Chondrocyte (in vitro differentiated cells): Measurements from ENCODE around the gene ABLIM1. TPM values are rescaled to one million over a fixed set of nuclear protein-coding genes. Genes with fewer than 3 reads are reported as not detected.

Experiments
- DNase-seq: peaks from one replicate; pipeline ENCODE4 v3.0.0; 2021; ENCODE audit warnings: mixed read lengths, low spot score
- H3K27ac Mint-ChIP-seq: one replicate; pipeline ENCODE4 v1.8.0; 2021; ENCODE audit warnings: mild to moderate bottlenecking, moderate library complexity, mixed read lengths; ENCODE audit not compliant: unreplicated experiment
- H3K27me3 Mint-ChIP-seq: 2 replicates; pipeline ENCODE4 v1.8.0; 2021; ENCODE audit warnings: low read depth, mixed read lengths
- H3K36me3 Mint-ChIP-seq: 2 replicates; pipeline ENCODE4 v1.8.0; 2021; ENCODE audit warnings: low read depth, mixed read lengths
- H3K4me1 Mint-ChIP-seq: 2 replicates; pipeline ENCODE4 v1.8.0; 2021; ENCODE audit warnings: low read depth, mild to moderate bottlenecking, mixed read lengths
- H3K4me3 Mint-ChIP-seq: one replicate; pipeline ENCODE4 v1.8.0; 2021; ENCODE audit warnings: mild to moderate bottlenecking, moderate library complexity, mixed read lengths; ENCODE audit not compliant: unreplicated experiment
- H3K9me3 Mint-ChIP-seq: 2 replicates; pipeline ENCODE4 v1.8.0; 2021; ENCODE audit warnings: low read depth, mixed read lengths
- total RNA-seq: library from RNA; stranded (reverse); gene quantifications from 3 replicates; pipeline ENCODE4 v1.2.1, GENCODE V29; 2021
- TF ChIP-seq, protein P1 (sequence below): fragments of 200-600 bp; sonication (generic); IDR thresholded peaks from 2 replicates; pipeline ENCODE4 v1.5.0; 2021; ENCODE audit warnings: antibody characterized with exemption, mild to moderate bottlenecking, moderate library complexity

The ABLIM1 gene
- total RNA-seq, 1 donor from 2014 or later, result 15.7 TPM

DNA sequence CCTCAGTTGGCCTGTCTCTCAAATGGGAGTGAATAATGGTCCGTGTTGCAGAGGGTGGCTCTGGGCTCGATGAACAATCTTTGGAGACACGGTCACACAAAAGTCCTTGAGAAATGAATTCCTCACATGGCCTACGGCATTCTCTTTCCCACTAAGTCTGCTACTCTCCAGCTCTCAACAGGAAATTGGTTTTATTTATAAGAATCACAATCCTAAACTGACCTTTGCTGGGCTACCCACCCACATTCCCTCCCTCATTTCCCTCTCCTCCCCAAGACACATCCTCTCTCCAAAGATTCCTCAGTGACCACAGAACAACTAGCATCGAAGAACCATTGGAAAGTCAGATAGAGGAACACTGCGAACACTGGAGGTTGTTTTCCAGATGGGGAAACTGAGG is 258.5 kb downstream of the ABLIM1 start:
- TF ChIP-seq, protein P1, sequence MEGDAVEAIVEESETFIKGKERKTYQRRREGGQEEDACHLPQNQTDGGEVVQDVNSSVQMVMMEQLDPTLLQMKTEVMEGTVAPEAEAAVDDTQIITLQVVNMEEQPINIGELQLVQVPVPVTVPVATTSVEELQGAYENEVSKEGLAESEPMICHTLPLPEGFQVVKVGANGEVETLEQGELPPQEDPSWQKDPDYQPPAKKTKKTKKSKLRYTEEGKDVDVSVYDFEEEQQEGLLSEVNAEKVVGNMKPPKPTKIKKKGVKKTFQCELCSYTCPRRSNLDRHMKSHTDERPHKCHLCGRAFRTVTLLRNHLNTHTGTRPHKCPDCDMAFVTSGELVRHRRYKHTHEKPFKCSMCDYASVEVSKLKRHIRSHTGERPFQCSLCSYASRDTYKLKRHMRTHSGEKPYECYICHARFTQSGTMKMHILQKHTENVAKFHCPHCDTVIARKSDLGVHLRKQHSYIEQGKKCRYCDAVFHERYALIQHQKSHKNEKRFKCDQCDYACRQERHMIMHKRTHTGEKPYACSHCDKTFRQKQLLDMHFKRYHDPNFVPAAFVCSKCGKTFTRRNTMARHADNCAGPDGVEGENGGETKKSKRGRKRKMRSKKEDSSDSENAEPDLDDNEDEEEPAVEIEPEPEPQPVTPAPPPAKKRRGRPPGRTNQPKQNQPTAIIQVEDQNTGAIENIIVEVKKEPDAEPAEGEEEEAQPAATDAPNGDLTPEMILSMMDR, result no peak
- H3K4me1 Mint-ChIP-seq, result peaks cover 60% of the 10 kb centered on the region
- no peak overlapping the region for H3K4me3 Mint-ChIP-seq
- H3K9me3 Mint-ChIP-seq, result no peaks in the 10 kb centered on the region
- no peak for DNase-seq
- H3K27me3 Mint-ChIP-seq, result peaks cover 3% of the 10 kb centered on the region
- H3K36me3 Mint-ChIP-seq, result no peaks in the 10 kb centered on the region
- H3K27ac Mint-ChIP-seq, result no peak overlapping the region

DNA sequence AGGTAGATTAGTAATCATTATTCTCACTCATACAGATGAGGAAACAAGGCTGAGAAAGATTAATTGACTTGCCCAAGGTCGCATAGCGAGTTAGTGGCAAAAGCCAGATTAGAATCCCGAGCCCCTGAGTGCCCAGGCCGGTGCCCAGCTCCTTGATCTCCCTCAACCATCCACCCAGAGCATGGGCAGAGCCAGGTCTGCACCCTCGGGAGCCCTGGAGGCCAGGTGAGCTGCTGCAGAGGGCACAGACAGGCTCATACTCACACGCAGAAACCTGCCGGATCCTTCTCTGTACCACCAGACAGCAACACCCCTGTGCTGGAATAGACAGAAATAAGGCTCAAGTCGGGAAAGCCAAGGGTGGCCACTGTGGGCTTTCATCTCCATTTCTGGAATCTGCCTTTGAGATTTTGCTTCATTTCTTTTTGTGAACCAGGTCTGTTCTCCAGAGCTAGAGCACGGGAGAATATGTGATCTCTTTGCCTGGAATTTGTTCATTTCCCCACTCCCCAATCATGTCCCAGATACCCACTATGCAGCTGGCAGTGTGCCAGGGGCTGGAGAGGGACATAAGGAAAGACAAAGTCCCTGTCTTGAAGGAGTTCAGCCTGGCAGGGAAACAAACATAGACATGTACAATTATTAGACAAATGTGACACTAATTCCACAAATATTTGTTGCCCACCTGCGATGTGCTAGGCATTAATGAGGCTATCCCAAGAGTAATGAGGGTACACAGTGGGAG is 259.3 kb downstream of the ABLIM1 start:
- Mint-ChIP-seq H3K27ac (no peak overlapping the region), H3K4me1 (peaks cover 62% of the 10 kb centered on the region), H3K9me3 (no peaks in the 10 kb centered on the region), H3K36me3 (no peaks in the 10 kb centered on the region), H3K27me3 (peaks cover 3% of the 10 kb centered on the region), H3K4me3 (no peak overlapping the region)
- TF ChIP-seq, protein P1, result no peak
- no peak for DNase-seq

DNA sequence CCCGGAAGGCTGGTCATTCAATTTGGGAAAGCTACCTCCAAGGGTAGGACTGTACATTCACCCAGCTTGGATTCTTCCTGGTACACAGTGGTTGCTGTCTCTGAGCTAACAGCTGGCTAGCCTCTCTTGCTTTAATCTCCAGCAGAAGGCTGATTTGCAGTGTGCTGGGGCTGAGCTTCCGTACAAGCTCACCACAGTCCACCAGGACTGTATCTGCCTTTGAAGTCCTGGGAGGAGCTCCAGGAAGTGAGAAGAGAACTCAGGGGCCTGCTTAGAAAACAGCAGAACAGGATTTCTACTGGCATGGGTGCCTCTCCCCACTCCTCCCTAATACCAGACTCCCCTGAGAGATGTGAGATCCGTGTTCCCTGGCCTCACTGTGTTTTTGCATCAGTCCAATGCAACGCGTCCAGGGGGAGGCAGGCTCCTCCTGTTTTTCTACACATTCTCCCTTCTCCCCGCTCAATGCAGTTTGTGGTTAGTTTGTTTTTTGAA is 260.4 kb downstream of the ABLIM1 start:
- H3K9me3 Mint-ChIP-seq, result no peaks in the 10 kb centered on the region
- no peak for DNase-seq

DNA sequence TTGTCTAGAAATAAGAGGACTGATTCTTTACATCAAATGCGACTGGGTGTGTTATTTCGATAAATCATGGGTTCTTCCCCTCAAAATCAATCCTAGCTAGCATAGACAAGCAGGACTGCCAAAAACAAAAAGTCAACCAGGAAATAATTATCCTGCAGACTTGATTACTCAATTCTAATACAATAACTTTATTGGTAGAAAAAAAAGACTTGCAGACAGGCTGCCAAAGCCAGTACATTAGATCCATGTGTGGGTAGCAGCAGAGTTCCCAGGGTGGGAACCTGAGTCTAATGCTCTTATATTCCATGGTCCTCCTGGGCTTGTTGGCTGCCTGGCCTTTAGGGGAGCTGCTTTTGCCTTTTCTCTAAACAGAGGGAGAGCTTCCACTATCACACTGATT is 261.6 kb downstream of the ABLIM1 start:
- peaks cover 65% of the 10 kb centered on the region for H3K4me1 Mint-ChIP-seq
- no peak overlapping the region for H3K4me3 Mint-ChIP-seq
- no peak overlapping the region for H3K27ac Mint-ChIP-seq
- TF ChIP-seq, protein P1, result no peak
- H3K9me3 Mint-ChIP-seq, result no peaks in the 10 kb centered on the region
- H3K27me3 Mint-ChIP-seq, result no peaks in the 10 kb centered on the region
- no peaks in the 10 kb centered on the region for H3K36me3 Mint-ChIP-seq
- no peak for DNase-seq

More for the DNA sequence above, 260.4 kb downstream of the ABLIM1 start:
- H3K36me3 Mint-ChIP-seq, result no peaks in the 10 kb centered on the region
- TF ChIP-seq, protein P1, result peak; percentile 38
- no peak overlapping the region for H3K27ac Mint-ChIP-seq
- H3K4me1 Mint-ChIP-seq, result peaks cover 65% of the 10 kb centered on the region
- H3K4me3 Mint-ChIP-seq, result no peak overlapping the region
- no peaks in the 10 kb centered on the region for H3K27me3 Mint-ChIP-seq

DNA sequence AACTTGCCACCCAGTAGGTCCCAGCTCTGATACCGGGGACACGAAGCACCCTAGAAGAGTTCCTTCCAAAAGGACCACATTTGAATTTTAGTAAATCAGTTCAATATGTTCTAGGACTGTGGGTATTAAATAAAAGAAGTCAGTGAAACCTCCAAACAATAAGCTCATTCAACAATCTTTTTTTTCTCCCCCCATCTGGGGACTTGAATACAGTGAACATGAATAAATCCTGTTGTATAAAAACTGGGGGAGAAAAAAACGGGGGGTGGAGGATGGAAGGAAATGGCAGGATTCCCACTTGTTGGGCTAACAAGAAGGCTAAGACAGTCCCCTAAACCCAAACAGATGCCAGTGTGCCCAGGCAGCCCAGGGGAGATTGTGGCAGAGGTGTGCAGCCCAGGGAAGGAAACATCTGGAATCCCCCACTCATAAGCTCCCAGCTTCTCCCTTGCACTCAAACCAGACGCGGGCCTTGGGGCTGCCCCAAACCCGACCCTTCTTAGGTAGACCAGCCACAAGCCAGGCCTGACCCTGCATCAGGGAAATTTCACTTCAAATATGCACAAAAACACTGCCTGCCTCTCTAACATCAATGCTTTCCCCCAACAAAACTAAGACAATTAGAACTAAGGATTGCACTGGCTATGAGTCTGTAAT is 262.6 kb downstream of the ABLIM1 start:
- TF ChIP-seq, protein P1, result no peak
- Mint-ChIP-seq H3K4me1 (peaks cover 63% of the 10 kb centered on the region), H3K27ac (no peak overlapping the region), H3K4me3 (no peak overlapping the region), H3K27me3 (no peaks in the 10 kb centered on the region), H3K9me3 (no peaks in the 10 kb centered on the region), H3K36me3 (no peaks in the 10 kb centered on the region)
- DNase-seq, result no peak
